ENCODE results near the gene CREBZF. TPM values are rescaled to one million over a fixed set of nuclear protein-coding genes. Genes with fewer than 3 reads are reported as not detected.

The CREBZF gene
- total and polyA plus RNA-seq, 12 donors = 9.9 to 20.6 (median 13.0) TPM

- no peak for ATAC-seq
- peaks cover 0 to 77% (median 15%) of the 10 kb centered on the region in 9 donors for H3K36me3 ChIP-seq
- no peak for DNase-seq
Observed at GRCh38 chr11:85652786-85653447, 12.0 kb downstream of the CREBZF start.

GRCh38 chr11:85651118-85651517 lies 13.8 kb downstream of the CREBZF start:
- no peak for TF ChIP-seq CTCF (IDR thresholded peaks at IDR 0.05)
- intact Hi-C loops (cut with DNase I) = loop anchor here in 1 of 10 donors (5.0 kb wide), 1 partner anchor 1571 kb away; no protein-coding TSS in a partner anchor
- no peaks in the 10 kb centered on the region for H3K27me3 ChIP-seq
- no peak overlapping the region for H3K4me3 ChIP-seq
- no peak for DNase-seq
- peaks cover 0 to 33% (median 23%) of the 10 kb centered on the region in 9 donors for H3K4me1 ChIP-seq
- ATAC-seq = no peak
- no peak overlapping the region for H3K27ac ChIP-seq
- H3K36me3 ChIP-seq = peaks cover 0 to 59% (median 3%) of the 10 kb centered on the region in 9 donors
- no peaks in the 10 kb centered on the region for H3K9me3 ChIP-seq
- WGBS, 2 donors = 66 to 73% methylated on average over 1 of the region's 1 CpG

More at GRCh38 chr11:85652786-85653447, 12.0 kb downstream of the CREBZF start:
- 56 to 59% methylated on average over 3 of the region's 3 CpGs for WGBS, 2 donors
- no peak overlapping the region for H3K4me3 ChIP-seq
- H3K4me1 ChIP-seq = peaks cover 0 to 32% (median 21%) of the 10 kb centered on the region in 9 donors
- no peak overlapping the region for H3K27ac ChIP-seq
- no peak for TF ChIP-seq CTCF (IDR thresholded peaks at IDR 0.05)
- no peaks in the 10 kb centered on the region for H3K27me3 ChIP-seq
- H3K9me3 ChIP-seq = no peaks in the 10 kb centered on the region
- intact Hi-C loops (cut with DNase I) = loop anchor here in 1 of 10 donors (5.0 kb wide), 1 partner anchor 1569 kb away; no protein-coding TSS in a partner anchor

GRCh38 chr11:85647604-85648299 lies 17.2 kb downstream of the CREBZF start, which contains the start of gene TMEM126A:
Gene TMEM126A (plus strand): TSS chr11:85647967. CDS start chr11:85650256, 2,289 bp downstream.
- Histone ChIP-seq H3K27me3 (peaks cover 0 to 18% (median 0%) of the 10 kb centered on the region in 7 donors), H3K9me3 (no peaks in the 10 kb centered on the region), H3K4me3 (peak within 1 kb of the TSS; percentile 53 to 79 (median 68)), H3K27ac (peak within 1 kb of the TSS in 9 of 10 donors; percentile 57 to 89 (median 83)), H3K4me1 (peaks cover 0 to 39% (median 22%) of the 10 kb centered on the region in 9 donors), H3K36me3 (peaks cover 0 to 25% (median 0%) of the 10 kb centered on the region in 9 donors)
- intact Hi-C loops (cut with DNase I) = loop anchor here in 1 of 10 donors (2.0 kb wide), 2 partner anchors 15 to 19 kb away; partner anchors contain the start of gene TMEM126B
- DNase-seq = peak; percentile 88 to 89
- ATAC-seq = peak; percentile 97 to 100 (median 99)
- no peak for TF ChIP-seq CTCF (IDR thresholded peaks at IDR 0.05)
- 0% methylated on average over 33 of the region's 33 CpGs for WGBS, 2 donors

- Histone ChIP-seq H3K4me1 (peaks cover 0 to 38% (median 22%) of the 10 kb centered on the region in 9 donors), H3K4me3 (peak overlapping the region; percentile 53 to 79 (median 68)), H3K36me3 (peaks cover 0 to 19% (median 0%) of the 10 kb centered on the region in 9 donors), H3K9me3 (no peaks in the 10 kb centered on the region), H3K27me3 (peaks cover 0 to 22% (median 0%) of the 10 kb centered on the region in 7 donors), H3K27ac (peak overlapping the region in 9 of 10 donors; percentile 57 to 89 (median 83))
- WGBS, 2 donors = 29 to 34% methylated on average over 2 of the region's 2 CpGs
- ATAC-seq (peak in 3 of 8 donors; percentile 2 to 35 (median 13)), DNase-seq (no peak)
- no peak for TF ChIP-seq CTCF (IDR thresholded peaks at IDR 0.05)
- intact Hi-C loops (cut with DNase I) = loop anchor here in 1 of 10 donors (2.0 kb wide), 1 partner anchor 18 kb away; the partner anchor contains the start of gene TMEM126B
Observed at GRCh38 chr11:85647078-85647477, 17.9 kb downstream of the CREBZF start.

All from heart right ventricle (tissue), 16 donors.